Prostate gland (tissue), 2 donors: ENCODE measurements around the gene RBFOX2. TPM values are rescaled to one million over a fixed set of nuclear protein-coding genes. Genes with fewer than 3 reads are reported as not detected.

ENCODE experiments used
- DNase-seq: peaks from one replicate; pipeline ENCODE4 v3.0.0-alpha.2; 2019; ENCODE audit warnings: low spot score
- H3K27ac ChIP-seq, 2 donors: fragments of 200-600 bp; sonication (generic); 2 replicates each; pipeline ENCODE4 v1.5.1; 2017 to 2019
- H3K27me3 ChIP-seq: fragments of 200-600 bp; sonication (generic); replicated peaks from 2 replicates; pipeline ENCODE4 v1.5.1; 2019; ENCODE audit not compliant: insufficient read depth
- H3K36me3 ChIP-seq, 2 donors: fragments of 200-600 bp; sonication (generic); 1 replicate in 1 of 2; 2 replicates in 1 of 2; pipeline versions ENCODE4 v1.5.1 to v1.8.1; 2017 to 2019
- H3K4me1 ChIP-seq: fragments of 200-600 bp; sonication (generic); replicated peaks from 2 replicates; pipeline ENCODE4 v1.5.1; 2019
- H3K4me3 ChIP-seq, 2 donors: fragments of 200-600 bp; sonication (generic); 2 replicates each; pipeline ENCODE4 v1.5.1; 2017 to 2019
- H3K9me3 ChIP-seq: fragments of 200-600 bp; sonication (generic); 2 replicates; pipeline ENCODE4 v1.5.1; 2017
- CTCF ChIP-seq, 4 experiments: fragments of 200-600 bp in 2 of 4; fragments of 450-650 bp in 2 of 4; sonication (generic) in 2 of 4; IDR thresholded peaks; 1 replicate in 3 of 4; 2 replicates in 1 of 4; pipeline ENCODE4 v1.5.1; 2016 to 2019; ENCODE audit warnings: antibody characterized with exemption in 4 of 4, mild to moderate bottlenecking in 2 of 4, moderate library complexity in 2 of 4
- POLR2A ChIP-seq: fragments of 450-650 bp; IDR thresholded peaks from one replicate; pipeline ENCODE4 v1.6.1; 2016; ENCODE audit warnings: antibody characterized with exemption, mild to moderate bottlenecking
- POLR2AphosphoS5 ChIP-seq: sonication (generic); formaldehyde crosslinking; IDR thresholded peaks from one replicate; pipeline ENCODE4 v1.6.1; 2017; ENCODE audit warnings: antibody characterized with exemption
- WGBS: methylation state at CpG from one replicate; pipeline ENCODE4 v1.1.5; 2018; 5-methylcytosine and 5-hydroxymethylcytosine counted together
- intact Hi-C: fragments of 100-400 bp; cut with DNase I; formaldehyde crosslinking; loops from one replicate; pipeline ENCODE4 v1.14.2; 2022
- total RNA-seq, 2 donors: library from RNA; depleted of rRNA; stranded (reverse); fragments of >200 nt; gene quantifications; one replicate each; pipeline ENCODE4 v1.1.0, GENCODE V29; 2016

The RBFOX2 gene
- total RNA-seq, 2 donors from 2014 or later: 59.8 to 79.4 TPM

DNA sequence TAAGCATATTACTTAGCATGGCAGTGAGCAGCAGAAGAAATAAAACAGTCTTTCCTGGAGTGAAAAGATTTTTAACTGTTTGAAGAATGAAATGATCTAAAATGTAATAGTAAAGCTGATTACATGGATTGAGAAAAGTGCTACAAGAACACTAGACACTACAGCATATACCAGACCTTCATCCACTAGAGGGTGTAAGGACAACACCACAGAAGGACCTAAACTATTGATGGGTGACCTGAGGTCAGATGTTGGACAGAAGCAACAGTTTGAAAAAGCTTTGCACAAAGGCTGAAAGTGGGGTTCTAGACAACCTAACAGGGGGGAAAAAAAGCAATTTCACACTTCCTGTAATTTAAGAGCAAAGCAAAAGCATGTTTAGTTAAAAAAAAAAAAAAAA is 97.7 kb downstream of the RBFOX2 start:
- intact Hi-C loops: loop anchor here (2.0 to 10.0 kb wide), 3 partner anchors 94 to 194 kb away; partner anchors contain the start of gene RBFOX2
- peaks cover 3% of the 10 kb centered on the region for H3K4me1 ChIP-seq
- H3K27ac ChIP-seq: no peak overlapping the region
- H3K9me3 ChIP-seq: no peaks in the 10 kb centered on the region
- no peaks in the 10 kb centered on the region for H3K36me3 ChIP-seq
- no peak for DNase-seq
- H3K27me3 ChIP-seq: no peaks in the 10 kb centered on the region
- TF ChIP-seq CTCF (IDR thresholded peaks at IDR 0.05) (peak in 3 of 4 experiments; percentile 53 to 75 (median 68)), POLR2AphosphoS5 (peak; percentile 26), POLR2A (no peak)
- H3K4me3 ChIP-seq: no peak overlapping the region

GRCh38 chr22:35928285-35928798 is 100.3 kb downstream of the RBFOX2 start:
- H3K4me1 ChIP-seq: peaks cover 3% of the 10 kb centered on the region
- H3K9me3 ChIP-seq: no peaks in the 10 kb centered on the region

GRCh38 chr22:35923026-35923425 is 105.6 kb downstream of the RBFOX2 start:
- H3K36me3 ChIP-seq: no peaks in the 10 kb centered on the region
- no peaks in the 10 kb centered on the region for H3K27me3 ChIP-seq
- no peak overlapping the region for H3K4me3 ChIP-seq
- TF ChIP-seq POLR2AphosphoS5 (no peak), CTCF (IDR thresholded peaks at IDR 0.05) (no peak), POLR2A (no peak)
- intact Hi-C loops: loop anchor here (2.0 kb wide), 1 partner anchor 296 kb away; no protein-coding TSS in a partner anchor
- no peak overlapping the region for H3K27ac ChIP-seq
- 85% methylated on average over 2 of the region's 2 CpGs for WGBS
- DNase-seq: no peak
- peaks cover 10% of the 10 kb centered on the region for H3K4me1 ChIP-seq
- H3K9me3 ChIP-seq: no peaks in the 10 kb centered on the region

More at GRCh38 chr22:35928285-35928798, 100.3 kb downstream of the RBFOX2 start:
- H3K27ac ChIP-seq: peak overlapping the region; percentile 35 to 38
- no peaks in the 10 kb centered on the region for H3K27me3 ChIP-seq
- TF ChIP-seq POLR2A (no peak), POLR2AphosphoS5 (peak; percentile 77)
- WGBS: 29% methylated on average over 3 of the region's 3 CpGs
- intact Hi-C loops: no loop called here
- peak; percentile 61 for DNase-seq
- no peak overlapping the region for H3K4me3 ChIP-seq
- no peaks in the 10 kb centered on the region for H3K36me3 ChIP-seq

DNA sequence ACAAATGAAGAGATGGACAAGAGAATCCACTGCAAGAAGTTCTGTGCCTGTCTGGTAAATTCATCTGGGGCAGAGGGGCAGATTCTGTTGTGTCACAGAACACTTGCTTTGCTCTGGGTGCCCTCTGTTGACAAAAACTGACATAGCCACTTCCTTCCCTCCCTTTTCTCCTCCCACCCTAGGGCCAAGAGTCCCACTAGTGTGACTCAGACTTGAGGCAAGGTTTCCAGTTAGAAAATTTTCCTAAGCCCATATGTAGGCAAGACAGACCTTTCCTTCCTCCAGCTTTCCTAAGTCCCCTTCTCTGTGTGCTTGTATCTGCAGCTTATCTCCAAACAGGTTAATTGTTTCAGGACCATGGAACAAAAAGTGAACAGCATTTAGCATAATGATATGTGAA is 106.8 kb downstream of the RBFOX2 start:
- Histone ChIP-seq H3K27ac (no peak overlapping the region), H3K4me3 (no peak overlapping the region), H3K27me3 (no peaks in the 10 kb centered on the region), H3K9me3 (no peaks in the 10 kb centered on the region), H3K4me1 (peaks cover 6% of the 10 kb centered on the region), H3K36me3 (no peaks in the 10 kb centered on the region)
- intact Hi-C loops: loop anchor here (2.0 kb wide), 1 partner anchor 295 kb away; no protein-coding TSS in a partner anchor
- DNase-seq: peak; percentile 59
- TF ChIP-seq CTCF (IDR thresholded peaks at IDR 0.05): peak in 3 of 4 experiments; percentile 45 to 62 (median 59)
- peak; percentile 58 for TF ChIP-seq POLR2AphosphoS5
- TF ChIP-seq POLR2A: no peak

GRCh38 chr22:35921044-35921443 is 107.6 kb downstream of the RBFOX2 start:
- WGBS: 40% methylated on average over 2 of the region's 2 CpGs
- Histone ChIP-seq H3K4me3 (no peak overlapping the region), H3K4me1 (peaks cover 7% of the 10 kb centered on the region)

More at GRCh38 chr22:35921044-35921443, 107.6 kb downstream of the RBFOX2 start:
- intact Hi-C loops: no loop called here
- Histone ChIP-seq H3K27ac (no peak overlapping the region), H3K27me3 (no peaks in the 10 kb centered on the region), H3K36me3 (no peaks in the 10 kb centered on the region), H3K9me3 (no peaks in the 10 kb centered on the region)
- no peak for DNase-seq
- peak; percentile 29 for TF ChIP-seq POLR2AphosphoS5
- TF ChIP-seq CTCF (IDR thresholded peaks at IDR 0.05): no peak
